Tibial artery (tissue), 4 donors: Measurements from ENCODE around the gene KRT79.

Experiments used
- DNase-seq, 2 donors: peaks; one replicate each; pipeline ENCODE4 v3.0.0-alpha.2; 2019
- H3K27ac ChIP-seq, 2 donors: fragments of 200-600 bp; sonication (generic) in 1 of 2; 1 replicate in 1 of 2; 2 replicates in 1 of 2; pipeline ENCODE4 v1.5.1; 2018 to 2019; ENCODE audit warnings: mild to moderate bottlenecking in 1 of 2
- H3K27me3 ChIP-seq, 2 donors: fragments of 200-600 bp; sonication (generic) in 1 of 2; one replicate each; pipeline versions ENCODE4 v1.5.1 to v1.6.0; 2016 to 2019
- H3K36me3 ChIP-seq, 3 donors: fragments of 200-600 bp; sonication (generic) in 2 of 3; one replicate each; pipeline ENCODE4 v1.5.1; 2016 to 2019; ENCODE audit warnings: mild to moderate bottlenecking in 2 of 3
- H3K4me1 ChIP-seq, 4 donors: fragments of 200-600 bp; sonication (generic) in 2 of 4; 1 replicate in 3 of 4; 2 replicates in 1 of 4; pipeline ENCODE4 v1.5.1; 2016 to 2019
- H3K4me3 ChIP-seq, 2 donors: fragments of 200-600 bp; sonication (generic) in 1 of 2; 1 replicate in 1 of 2; 2 replicates in 1 of 2; pipeline ENCODE4 v1.5.1; 2018 to 2019; ENCODE audit warnings: mild to moderate bottlenecking in 2 of 2
- H3K9me3 ChIP-seq, 3 donors: fragments of 200-600 bp; sonication (generic) in 1 of 3; one replicate each; pipeline ENCODE4 v1.5.1; 2016 to 2019
- CTCF ChIP-seq, 2 experiments: fragments of 200-600 bp in 1 of 2; fragments of 450-650 bp in 1 of 2; IDR thresholded peaks; one replicate each; pipeline ENCODE4 v1.5.1; 2017 to 2019; ENCODE audit warnings: antibody characterized with exemption in 2 of 2, mild to moderate bottlenecking in 1 of 2, moderate library complexity in 1 of 2
- intact Hi-C: fragments of 100-400 bp; cut with DNase I; formaldehyde crosslinking; loops from one replicate; pipeline ENCODE4 v1.15.0; 2023; ENCODE audit warnings: low total_unique reads

The KRT79 gene

DNA sequence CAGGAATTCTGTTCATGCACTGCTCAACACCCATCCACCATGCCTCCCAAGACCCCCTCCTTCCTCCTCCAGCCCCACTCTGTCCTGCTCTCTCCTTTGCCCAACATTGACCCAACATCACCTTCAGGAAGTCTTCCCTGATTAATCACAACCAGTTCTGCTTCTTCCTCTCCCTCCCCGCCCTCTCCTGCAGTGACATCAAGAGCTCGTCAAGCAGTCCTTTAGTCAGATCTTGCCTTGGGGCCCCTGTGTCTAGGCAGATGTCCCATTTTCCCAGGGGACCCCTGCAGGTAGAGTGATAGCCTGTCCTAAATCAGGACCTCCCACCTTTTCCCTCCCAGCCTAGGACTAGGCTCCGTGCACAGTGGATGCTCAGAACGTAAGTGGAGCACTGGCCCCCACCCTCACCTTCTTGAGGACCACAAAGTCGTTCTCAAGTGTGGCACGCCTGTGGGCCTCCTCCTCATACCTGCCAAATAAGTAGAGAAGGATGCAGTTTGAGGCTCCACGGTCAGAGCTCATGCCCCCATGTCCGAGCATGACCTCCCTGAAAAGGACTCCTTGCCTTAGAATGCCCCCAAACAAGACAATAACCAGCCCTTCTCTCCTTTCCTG lies 12.4 kb upstream of the KRT79 start:
- no peak overlapping the region for H3K4me3 ChIP-seq
- H3K9me3 ChIP-seq = no peaks in the 10 kb centered on the region
- H3K27me3 ChIP-seq = peaks cover 0 to 27% of the 10 kb centered on the region in 2 donors
- intact Hi-C loops = loop anchor here (10.0 kb wide), 1 partner anchor 232 kb away; the partner anchor contains the start of gene KRT73
- no peak for TF ChIP-seq CTCF (IDR thresholded peaks at IDR 0.05)
- H3K4me1 ChIP-seq = no peaks in the 10 kb centered on the region
- DNase-seq = no peak
- no peak overlapping the region for H3K27ac ChIP-seq
- H3K36me3 ChIP-seq = no peaks in the 10 kb centered on the region

GRCh38 chr12:52845946-52846345 lies 11.8 kb upstream of the KRT79 start:
- H3K36me3 ChIP-seq = no peaks in the 10 kb centered on the region
- no peak overlapping the region for H3K4me3 ChIP-seq
- H3K4me1 ChIP-seq = no peaks in the 10 kb centered on the region
- no peaks in the 10 kb centered on the region for H3K9me3 ChIP-seq
- no peak for DNase-seq
- H3K27ac ChIP-seq = no peak overlapping the region
- no peak for TF ChIP-seq CTCF (IDR thresholded peaks at IDR 0.05)
- H3K27me3 ChIP-seq = peaks cover 0 to 22% of the 10 kb centered on the region in 2 donors
- intact Hi-C loops = loop anchor here (10.0 kb wide), 1 partner anchor 231 kb away; the partner anchor contains the start of gene KRT73

DNA sequence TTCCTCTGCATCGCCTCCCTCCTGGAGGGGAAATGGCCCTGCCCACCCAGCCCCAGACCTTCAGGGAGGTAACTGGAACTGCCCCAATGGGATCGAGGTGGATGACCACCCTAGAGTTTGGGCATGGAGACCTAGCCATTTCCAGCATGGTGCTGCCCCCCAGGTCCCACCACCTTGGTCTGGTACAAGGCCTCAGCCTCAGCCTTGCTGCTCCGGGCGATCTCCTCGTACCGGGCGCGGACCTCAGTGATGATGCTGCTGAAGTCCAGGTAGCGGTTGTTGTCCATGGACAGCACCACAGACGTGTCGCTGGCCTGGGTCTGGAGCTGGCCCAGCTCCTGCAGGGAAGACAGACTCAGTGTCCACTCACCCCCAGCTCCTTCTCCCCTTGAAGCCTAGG lies 10.3 kb upstream of the KRT79 start:
- Histone ChIP-seq H3K36me3 (no peaks in the 10 kb centered on the region), H3K4me1 (no peaks in the 10 kb centered on the region), H3K4me3 (no peak overlapping the region), H3K27me3 (peaks cover 0 to 24% of the 10 kb centered on the region in 2 donors), H3K9me3 (no peaks in the 10 kb centered on the region), H3K27ac (no peak overlapping the region)
- no peak for DNase-seq
- intact Hi-C loops = loop anchor here (10.0 kb wide), 1 partner anchor 230 kb away; the partner anchor contains the start of gene KRT73
- no peak for TF ChIP-seq CTCF (IDR thresholded peaks at IDR 0.05)

- intact Hi-C loops = loop anchor here (10.0 kb wide), 1 partner anchor 225 kb away; the partner anchor contains the start of gene KRT73
- peaks cover 0 to 33% of the 10 kb centered on the region in 2 donors for H3K27me3 ChIP-seq
- no peaks in the 10 kb centered on the region for H3K36me3 ChIP-seq
- no peak overlapping the region for H3K27ac ChIP-seq
- no peak for TF ChIP-seq CTCF (IDR thresholded peaks at IDR 0.05)
- H3K4me3 ChIP-seq = no peak overlapping the region
- H3K4me1 ChIP-seq = no peaks in the 10 kb centered on the region
- H3K9me3 ChIP-seq = no peaks in the 10 kb centered on the region
- DNase-seq = no peak
Measured at GRCh38 chr12:52839436-52840105, 5.5 kb upstream of the KRT79 start.

DNA sequence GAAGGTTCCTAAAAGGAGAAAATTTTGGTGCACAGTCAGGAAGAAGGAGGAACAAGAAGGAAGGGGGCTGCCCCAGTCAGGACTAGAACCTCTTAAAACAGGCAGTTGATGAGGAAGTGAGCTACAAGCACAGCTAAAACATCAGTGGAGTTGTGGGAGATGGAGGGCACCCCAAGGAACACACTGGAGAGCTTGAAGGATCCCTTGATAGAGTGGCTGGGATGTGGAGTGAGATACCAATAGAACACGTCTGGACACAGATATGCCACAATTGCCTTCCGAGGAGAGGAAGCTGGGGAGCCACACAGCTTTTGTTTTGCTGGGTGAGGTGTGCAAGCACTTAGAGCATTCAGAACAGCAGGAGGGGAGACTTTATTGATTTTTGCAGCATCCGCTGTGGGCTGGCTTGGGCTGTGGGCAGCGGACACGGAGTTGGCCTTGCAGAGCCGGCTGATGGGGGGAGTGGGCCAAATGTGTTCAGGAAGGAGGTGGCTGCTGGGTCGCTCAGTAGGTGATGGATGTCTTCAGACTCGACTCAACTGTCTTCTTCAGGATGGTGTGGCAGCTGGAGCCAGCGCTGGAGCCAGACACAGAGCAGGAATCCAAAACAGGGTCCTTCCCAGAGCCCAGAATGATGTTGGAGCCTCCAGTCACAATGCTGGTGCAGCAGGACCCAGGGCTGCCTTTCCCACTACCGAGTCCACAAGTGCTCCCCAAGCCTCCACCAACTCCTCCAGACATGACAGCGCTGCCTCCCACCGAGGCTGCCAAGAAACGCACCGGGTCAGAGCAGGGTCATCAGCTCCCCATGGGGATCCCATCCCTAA lies 4.7 kb upstream of the KRT79 start:
- intact Hi-C loops = no loop called here
- Histone ChIP-seq H3K27me3 (peaks cover 0 to 40% of the 10 kb centered on the region in 2 donors), H3K27ac (no peak overlapping the region), H3K36me3 (no peaks in the 10 kb centered on the region), H3K4me3 (no peak overlapping the region), H3K9me3 (no peaks in the 10 kb centered on the region), H3K4me1 (no peaks in the 10 kb centered on the region)
- TF ChIP-seq CTCF (IDR thresholded peaks at IDR 0.05) = no peak
- no peak for DNase-seq
